ENCODE results near the gene SPINK13. TPM values are rescaled to one million over a fixed set of nuclear protein-coding genes. Genes with fewer than 3 reads are reported as not detected.
A peak's percentile ranks its signal among the peaks of the same experiment; 100 is the strongest.
"Not testable (repeated sequence)": the region's sequence is repeated elsewhere in the genome, so short reads cannot be mapped to it uniquely, and the experiment has no call there.

The SPINK13 gene
- total RNA-seq, 1 donor from 2014 or later: not detected

DNA sequence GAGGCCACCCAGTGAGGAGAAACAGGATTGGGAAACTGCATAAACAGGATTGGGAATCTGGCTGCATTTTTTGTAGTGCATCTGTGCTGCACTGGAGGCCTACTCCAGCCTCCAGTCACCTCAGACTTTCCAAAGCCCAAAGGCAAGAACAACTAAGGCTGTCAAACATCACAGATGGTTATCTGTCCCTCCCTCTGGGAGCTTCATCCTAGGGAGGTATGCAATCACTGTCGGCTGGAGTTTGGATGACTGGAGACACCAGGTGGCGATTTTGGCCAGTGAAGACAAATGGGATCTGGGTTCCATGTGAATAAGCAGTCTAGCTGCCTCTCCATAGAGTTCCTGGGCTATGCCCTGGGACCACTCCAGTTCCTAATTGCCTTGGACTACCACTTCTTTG lies 9.3 kb upstream of the SPINK13 start:
- Histone ChIP-seq H3K27me3 (ENCODE audit: low read depth) (no peaks in the 10 kb centered on the region), H3K4me1 (no peaks in the 10 kb centered on the region), H3K9me3 (peaks cover 21% of the 10 kb centered on the region), H3K36me3 (no peaks in the 10 kb centered on the region), H3K4me3 (no peak overlapping the region), H3K27ac (no peak overlapping the region)
- intact Hi-C loops (cut with DNase I): no loop called here
- DNase-seq (no peak), ATAC-seq (no peak)
- TF ChIP-seq, protein P1, sequence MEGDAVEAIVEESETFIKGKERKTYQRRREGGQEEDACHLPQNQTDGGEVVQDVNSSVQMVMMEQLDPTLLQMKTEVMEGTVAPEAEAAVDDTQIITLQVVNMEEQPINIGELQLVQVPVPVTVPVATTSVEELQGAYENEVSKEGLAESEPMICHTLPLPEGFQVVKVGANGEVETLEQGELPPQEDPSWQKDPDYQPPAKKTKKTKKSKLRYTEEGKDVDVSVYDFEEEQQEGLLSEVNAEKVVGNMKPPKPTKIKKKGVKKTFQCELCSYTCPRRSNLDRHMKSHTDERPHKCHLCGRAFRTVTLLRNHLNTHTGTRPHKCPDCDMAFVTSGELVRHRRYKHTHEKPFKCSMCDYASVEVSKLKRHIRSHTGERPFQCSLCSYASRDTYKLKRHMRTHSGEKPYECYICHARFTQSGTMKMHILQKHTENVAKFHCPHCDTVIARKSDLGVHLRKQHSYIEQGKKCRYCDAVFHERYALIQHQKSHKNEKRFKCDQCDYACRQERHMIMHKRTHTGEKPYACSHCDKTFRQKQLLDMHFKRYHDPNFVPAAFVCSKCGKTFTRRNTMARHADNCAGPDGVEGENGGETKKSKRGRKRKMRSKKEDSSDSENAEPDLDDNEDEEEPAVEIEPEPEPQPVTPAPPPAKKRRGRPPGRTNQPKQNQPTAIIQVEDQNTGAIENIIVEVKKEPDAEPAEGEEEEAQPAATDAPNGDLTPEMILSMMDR (IDR thresholded peaks at IDR 0.05): no peak

DNA sequence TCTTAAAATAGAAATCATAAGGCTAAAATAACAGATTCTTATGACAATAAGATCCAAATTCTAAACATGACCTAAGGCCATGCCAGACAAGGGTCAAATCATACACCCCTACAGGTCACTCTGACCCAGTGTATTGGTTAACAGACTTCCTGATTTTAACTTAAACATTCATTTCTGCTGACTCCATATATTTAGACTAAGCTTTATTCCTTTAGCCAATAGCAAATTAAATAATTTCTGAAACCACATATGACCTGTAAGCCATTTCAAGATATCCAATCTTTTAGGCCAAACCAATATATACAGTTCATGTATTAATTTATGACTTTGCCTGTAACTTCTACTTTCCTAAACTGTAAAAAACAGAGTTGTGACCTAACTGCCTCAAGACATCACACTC lies 7.4 kb upstream of the SPINK13 start:
- no peak overlapping the region for H3K27ac ChIP-seq
- intact Hi-C loops (cut with DNase I): no loop called here
- no peaks in the 10 kb centered on the region for H3K27me3 ChIP-seq (ENCODE audit: low read depth)
- peaks cover 21% of the 10 kb centered on the region for H3K9me3 ChIP-seq
- DNase-seq (no peak), ATAC-seq (no peak)
- no peaks in the 10 kb centered on the region for H3K4me1 ChIP-seq
- H3K36me3 ChIP-seq: no peaks in the 10 kb centered on the region
- H3K4me3 ChIP-seq: no peak overlapping the region
- TF ChIP-seq, protein P1 (IDR thresholded peaks at IDR 0.05): no peak

DNA sequence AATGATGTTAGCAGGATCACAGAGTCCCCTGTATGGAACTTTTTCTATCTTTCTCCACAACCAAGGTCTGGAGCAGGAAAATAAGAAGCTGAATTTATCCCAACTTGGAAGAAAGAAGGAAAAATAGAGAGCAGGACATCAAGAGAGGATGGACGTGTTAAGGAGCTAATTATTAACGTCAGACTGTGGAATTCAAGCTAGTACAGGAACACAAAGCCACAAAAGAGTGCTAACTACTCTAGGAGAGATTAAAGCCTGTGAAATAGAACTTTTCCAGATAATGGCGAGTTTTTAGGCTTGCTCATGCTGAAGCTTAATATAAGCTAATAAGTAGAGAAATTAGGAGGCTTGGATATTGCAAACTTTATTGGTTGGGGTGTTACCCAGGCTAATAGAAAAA lies 632 bp upstream of the SPINK13 start:
- Histone ChIP-seq H3K27ac (no peak overlapping the region), H3K36me3 (no peaks in the 10 kb centered on the region), H3K4me3 (no peak overlapping the region), H3K27me3 (ENCODE audit: low read depth) (no peaks in the 10 kb centered on the region), H3K9me3 (no peaks in the 10 kb centered on the region), H3K4me1 (no peaks in the 10 kb centered on the region)
- intact Hi-C loops (cut with DNase I): no loop called here
- TF ChIP-seq, protein P1 (IDR thresholded peaks at IDR 0.05): no peak
- DNase-seq: no peak
- no peak for ATAC-seq

DNA sequence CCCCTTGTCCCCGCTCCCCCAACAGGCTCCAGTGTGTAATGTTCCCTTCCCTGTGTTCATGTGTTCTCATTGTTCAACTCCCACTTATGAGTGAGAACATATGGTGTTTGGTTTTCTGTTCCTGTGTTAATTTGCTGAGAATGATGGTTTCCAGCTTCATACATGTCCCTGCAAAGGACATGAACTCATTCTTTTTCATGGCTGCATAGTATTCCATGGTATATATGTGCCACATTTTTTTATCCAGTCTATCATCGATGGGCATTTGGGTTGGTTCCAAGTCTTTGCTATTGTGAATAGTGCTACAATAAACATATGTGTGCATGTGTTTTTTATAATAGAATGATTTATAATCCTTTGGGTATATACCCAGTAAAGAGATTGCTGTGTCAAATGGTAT lies 6.5 kb downstream of the SPINK13 start:
- H3K36me3 ChIP-seq; intact Hi-C loops (cut with DNase I); H3K4me3 ChIP-seq; DNase-seq; H3K4me1 ChIP-seq; H3K27ac ChIP-seq; ATAC-seq; H3K27me3 ChIP-seq (ENCODE audit: low read depth): not testable (repeated sequence)
- peaks cover 13% of the 10 kb centered on the region for H3K9me3 ChIP-seq

DNA sequence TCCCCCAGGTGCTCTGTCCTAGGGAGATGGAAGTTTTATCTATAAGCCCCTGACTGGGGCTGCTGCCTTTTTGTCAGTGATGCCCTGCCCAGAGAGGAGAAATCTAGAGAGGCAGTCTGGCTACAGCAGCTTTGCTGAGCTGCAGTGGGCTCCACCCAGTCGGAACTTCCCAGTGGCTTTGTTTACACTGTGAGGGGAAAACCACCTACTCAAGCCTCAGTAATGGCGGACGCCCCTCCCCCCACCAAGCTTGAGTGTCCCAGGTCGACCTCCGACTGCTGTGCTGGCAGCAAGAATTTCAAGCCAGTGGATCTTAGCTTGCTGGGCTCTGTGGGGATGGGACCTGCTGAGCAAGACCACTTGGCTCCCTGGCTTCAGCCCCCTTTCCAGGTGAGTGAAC lies 12.3 kb downstream of the SPINK13 start:
- H3K27me3 ChIP-seq (ENCODE audit: low read depth); DNase-seq; H3K9me3 ChIP-seq; intact Hi-C loops (cut with DNase I); H3K36me3 ChIP-seq; H3K27ac ChIP-seq; ATAC-seq; H3K4me3 ChIP-seq; H3K4me1 ChIP-seq: not testable (repeated sequence)

DNA sequence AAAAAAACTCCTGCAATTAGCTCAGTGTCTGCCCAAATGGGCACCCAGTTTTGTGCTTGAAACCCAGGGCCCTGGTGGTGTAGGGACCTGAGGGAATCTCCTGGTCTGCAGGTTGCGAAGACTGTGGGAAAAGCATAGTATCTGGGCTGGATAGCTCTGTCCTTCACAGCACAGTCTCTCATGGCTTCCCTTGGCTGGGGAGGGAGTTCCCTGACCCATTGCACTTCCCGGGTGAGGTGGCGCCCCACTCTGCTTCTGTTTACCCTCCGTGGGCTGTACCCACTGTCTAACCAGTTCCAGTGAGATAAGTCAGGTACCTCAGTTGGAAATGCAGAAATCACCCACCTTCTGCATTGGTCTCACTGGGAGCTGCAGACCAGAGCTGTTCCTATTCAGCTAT lies 12.7 kb downstream of the SPINK13 start:
- H3K27me3 ChIP-seq (ENCODE audit: low read depth); H3K36me3 ChIP-seq; H3K27ac ChIP-seq; H3K9me3 ChIP-seq; ATAC-seq; DNase-seq; intact Hi-C loops (cut with DNase I); H3K4me3 ChIP-seq; H3K4me1 ChIP-seq: not testable (repeated sequence)

DNA sequence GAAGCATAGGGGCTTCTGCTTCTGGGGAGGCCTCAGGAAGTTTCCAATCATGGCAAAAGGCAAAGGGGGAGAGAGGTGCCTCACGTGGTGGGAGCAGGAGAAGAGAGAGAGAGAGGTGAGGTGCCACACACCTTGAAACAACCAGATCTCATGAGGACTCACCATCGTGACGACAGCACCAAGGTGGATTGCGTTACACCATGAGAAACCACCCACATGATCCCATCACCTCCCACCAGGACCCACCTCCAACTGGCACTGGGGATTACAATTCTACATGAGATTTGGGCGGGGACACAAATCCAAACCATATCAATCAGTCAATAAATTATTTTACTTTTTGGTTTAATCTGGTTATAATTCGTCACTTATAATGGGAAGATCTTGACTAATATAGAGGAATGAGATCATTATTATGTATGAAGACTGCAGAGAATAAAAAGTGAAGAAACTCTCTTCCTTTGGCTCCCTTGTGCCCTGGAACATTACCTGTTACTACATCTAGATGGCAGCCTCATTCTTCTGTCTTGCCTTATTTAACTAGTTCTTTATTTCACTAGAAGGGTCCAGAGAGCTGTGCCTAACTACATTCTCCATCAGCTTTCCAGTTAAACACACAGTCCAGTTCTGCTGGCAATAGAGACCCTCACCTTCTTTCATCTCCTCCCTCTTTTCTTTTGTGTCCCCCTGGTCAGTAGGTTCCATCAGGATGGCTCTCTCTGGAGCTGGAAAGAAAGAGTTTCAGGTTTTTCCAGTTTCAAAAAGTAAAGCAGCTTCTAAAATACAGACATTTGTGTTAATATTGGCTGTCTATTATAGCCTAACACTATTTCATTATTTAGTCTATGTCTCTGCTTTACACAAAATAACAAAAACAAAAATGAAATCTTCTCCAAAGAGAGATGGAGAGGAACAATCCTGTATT lies 21.9 kb downstream of the SPINK13 start:
- Histone ChIP-seq H3K4me3 (no peak overlapping the region), H3K27me3 (ENCODE audit: low read depth) (no peaks in the 10 kb centered on the region), H3K4me1 (no peaks in the 10 kb centered on the region), H3K9me3 (no peaks in the 10 kb centered on the region), H3K27ac (no peak overlapping the region), H3K36me3 (no peaks in the 10 kb centered on the region)
- DNase-seq (no peak), ATAC-seq (peak in 1 of 2 donors; percentile 39)
- TF ChIP-seq, protein P1 (IDR thresholded peaks at IDR 0.05): peak; percentile 24
- intact Hi-C loops (cut with DNase I): no loop called here

Measured in lower lobe of right lung (tissue), 2 donors.